ENCODE data around the gene NPL. TPM values are rescaled to one million over a fixed set of nuclear protein-coding genes. Genes with fewer than 3 reads are reported as not detected.

Gene NPL
- total RNA-seq, 2 donors from 2014 or later = 10.3 to 30.7 TPM

- no peak for TF ChIP-seq CTCF (IDR thresholded peaks at IDR 0.05)
- no peak for ATAC-seq (ENCODE audit: insufficient number of reproducible peaks, low FRiP score, low read depth)
Observed at GRCh38 chr1:182779530-182779929, 10.0 kb upstream of the NPL start.

GRCh38 chr1:182781841-182782586, 7.6 kb upstream of the NPL start:
- Histone ChIP-seq H3K27me3 (replicated peaks; ENCODE audit: insufficient read depth) (no peaks in the 10 kb centered on the region), H3K4me1 (ENCODE audit: control insufficient read depth in 1 of 2, low read depth in 2 of 2) (peaks cover 7 to 10% of the 10 kb centered on the region in 2 donors), H3K27ac (no peak overlapping the region), H3K36me3 (no peaks in the 10 kb centered on the region), H3K9me3 (no peaks in the 10 kb centered on the region), H3K4me3 (no peak overlapping the region)
- ATAC-seq (ENCODE audit: insufficient number of reproducible peaks, low FRiP score, low read depth) = no peak
- peak; percentile 49 for TF ChIP-seq CTCF (IDR thresholded peaks at IDR 0.05)
- no peak for DNase-seq (ENCODE audit: low spot score)

More at GRCh38 chr1:182779530-182779929, 10.0 kb upstream of the NPL start:
- no peaks in the 10 kb centered on the region for H3K27me3 ChIP-seq (replicated peaks; ENCODE audit: insufficient read depth)
- H3K27ac ChIP-seq = no peak overlapping the region
- DNase-seq (ENCODE audit: low spot score) = no peak
- H3K36me3 ChIP-seq = no peaks in the 10 kb centered on the region
- no peaks in the 10 kb centered on the region for H3K9me3 ChIP-seq
- H3K4me3 ChIP-seq = no peak overlapping the region
- H3K4me1 ChIP-seq (ENCODE audit: control insufficient read depth in 1 of 2, low read depth in 2 of 2) = peaks cover 9 to 18% of the 10 kb centered on the region in 2 donors

- Histone ChIP-seq H3K36me3 (no peaks in the 10 kb centered on the region), H3K9me3 (no peaks in the 10 kb centered on the region), H3K27ac (no peak overlapping the region), H3K4me3 (no peak overlapping the region), H3K27me3 (replicated peaks; ENCODE audit: insufficient read depth) (no peaks in the 10 kb centered on the region), H3K4me1 (ENCODE audit: control insufficient read depth in 1 of 2, low read depth in 2 of 2) (peaks cover 4 to 5% of the 10 kb centered on the region in 2 donors)
- TF ChIP-seq CTCF (IDR thresholded peaks at IDR 0.05) = peak; percentile 9
- ATAC-seq (ENCODE audit: insufficient number of reproducible peaks, low FRiP score, low read depth) (no peak), DNase-seq (ENCODE audit: low spot score) (no peak)
Observed at GRCh38 chr1:182782587-182782913, 7.0 kb upstream of the NPL start.

- ATAC-seq (ENCODE audit: insufficient number of reproducible peaks, low FRiP score, low read depth) = no peak
Observed at GRCh38 chr1:182783068-182783467, 6.5 kb upstream of the NPL start.

More at GRCh38 chr1:182783068-182783467, 6.5 kb upstream of the NPL start:
- Histone ChIP-seq H3K36me3 (no peaks in the 10 kb centered on the region), H3K27ac (no peak overlapping the region), H3K4me3 (no peak overlapping the region), H3K27me3 (replicated peaks; ENCODE audit: insufficient read depth) (no peaks in the 10 kb centered on the region), H3K4me1 (ENCODE audit: control insufficient read depth in 1 of 2, low read depth in 2 of 2) (no peaks in the 10 kb centered on the region), H3K9me3 (no peaks in the 10 kb centered on the region)
- TF ChIP-seq CTCF (IDR thresholded peaks at IDR 0.05) = no peak
- no peak for DNase-seq (ENCODE audit: low spot score)

All from thoracic aorta (tissue), 2 donors.